Esophagus muscularis mucosa (tissue), 4 donors: Measurements from ENCODE around the gene RAMP3. TPM values are rescaled to one million over a fixed set of nuclear protein-coding genes. Genes with fewer than 3 reads are reported as not detected.

ENCODE experiments used
- DNase-seq: peaks from one replicate; pipeline ENCODE4 v3.0.0-alpha.2; 2017; ENCODE audit errors: extremely low spot score
- H3K27ac ChIP-seq, 4 donors: fragments of 200-600 bp; sonication (generic); replicated peaks in 1 of 4; 1 replicate in 3 of 4; 2 replicates in 1 of 4; pipeline ENCODE4 v1.5.1; 2016 to 2019; ENCODE audit warnings: mild to moderate bottlenecking in 1 of 4
- H3K27me3 ChIP-seq, 4 donors: fragments of 200-600 bp; sonication (generic); one replicate each; pipeline versions ENCODE4 v1.5.1 to v1.6.0; 2016 to 2019
- H3K36me3 ChIP-seq, 4 donors: fragments of 200-600 bp; sonication (generic); one replicate each; pipeline ENCODE4 v1.5.1; 2016 to 2019
- H3K4me1 ChIP-seq, 4 donors: fragments of 200-600 bp; sonication (generic); one replicate each; pipeline ENCODE4 v1.5.1; 2016 to 2019
- H3K4me3 ChIP-seq, 4 donors: fragments of 200-600 bp; sonication (generic); 1 replicate in 2 of 4; 2 replicates in 2 of 4; pipeline ENCODE4 v1.5.1; 2016 to 2019; ENCODE audit warnings: mild to moderate bottlenecking in 4 of 4, moderate library complexity in 1 of 4
- H3K9me3 ChIP-seq, 4 donors: fragments of 200-600 bp; sonication (generic); 1 replicate in 3 of 4; 2 replicates in 1 of 4; pipeline ENCODE4 v1.5.1; 2016 to 2019
- CTCF ChIP-seq, 3 experiments: fragments of 200-600 bp in 2 of 3; fragments of 450-650 bp in 1 of 3; sonication (generic) in 2 of 3; IDR thresholded peaks; one replicate each; pipeline ENCODE4 v1.5.1; 2017 to 2019; ENCODE audit warnings: antibody characterized with exemption in 3 of 3, mild to moderate bottlenecking in 2 of 3, moderate library complexity in 1 of 3
- EP300 ChIP-seq: sonication (generic); formaldehyde crosslinking; IDR thresholded peaks from one replicate; pipeline ENCODE4 v1.6.1; 2017; ENCODE audit warnings: antibody characterized with exemption
- POLR2A ChIP-seq: fragments of 450-650 bp; IDR thresholded peaks from one replicate; pipeline ENCODE4 v1.6.1; 2017; ENCODE audit warnings: antibody characterized with exemption, moderate library complexity, mild to moderate bottlenecking, low read depth
- POLR2AphosphoS5 ChIP-seq, 2 donors: sonication (generic); formaldehyde crosslinking; IDR thresholded peaks; one replicate each; pipeline ENCODE4 v1.6.1; 2017; ENCODE audit warnings: antibody characterized with exemption in 2 of 2
- WGBS: methylation state at CpG from one replicate; pipeline ENCODE4 v1.1.5; 2018; 5-methylcytosine and 5-hydroxymethylcytosine counted together
- intact Hi-C: fragments of 100-400 bp; cut with DNase I; formaldehyde crosslinking; loops from one replicate; pipeline ENCODE4 v1.15.1; 2023
- total RNA-seq, 4 donors: library from RNA; depleted of rRNA; stranded (reverse); fragments of >200 nt; gene quantifications; one replicate each; pipeline versions ENCODE4 v1.1.0 to v1.2.1, GENCODE V29; 2016

RAMP3 gene
- total RNA-seq, 4 donors from 2014 or later: 30.7 to 112 (median 77.2) TPM

- Histone ChIP-seq H3K4me1 (no peaks in the 10 kb centered on the region), H3K36me3 (no peaks in the 10 kb centered on the region), H3K27me3 (no peaks in the 10 kb centered on the region), H3K4me3 (no peak overlapping the region), H3K27ac (no peak overlapping the region), H3K9me3 (no peaks in the 10 kb centered on the region)
- intact Hi-C loops: no loop called here
- 78% methylated on average over 4 of the region's 4 CpGs for WGBS
- DNase-seq: no peak
- no peak for TF ChIP-seq CTCF (IDR thresholded peaks at IDR 0.05)
- no peak for TF ChIP-seq POLR2A
- TF ChIP-seq POLR2AphosphoS5 (IDR thresholded peaks at IDR 0.05): no peak
- TF ChIP-seq EP300: no peak
Measured at GRCh38 chr7:45131891-45132290, 25.7 kb upstream of the RAMP3 start.

- H3K27ac ChIP-seq: no peak overlapping the region
- 84% methylated on average over 7 of the region's 8 CpGs for WGBS
- TF ChIP-seq CTCF (IDR thresholded peaks at IDR 0.05) (no peak), EP300 (no peak), POLR2A (no peak), POLR2AphosphoS5 (IDR thresholded peaks at IDR 0.05) (no peak)
- H3K4me1 ChIP-seq: no peaks in the 10 kb centered on the region
- H3K27me3 ChIP-seq: no peaks in the 10 kb centered on the region
- no peak for DNase-seq
- H3K9me3 ChIP-seq: no peaks in the 10 kb centered on the region
- no peak overlapping the region for H3K4me3 ChIP-seq
- H3K36me3 ChIP-seq: no peaks in the 10 kb centered on the region
- intact Hi-C loops: no loop called here
Measured at GRCh38 chr7:45132708-45133320, 24.8 kb upstream of the RAMP3 start.

- intact Hi-C loops: no loop called here
- Histone ChIP-seq H3K9me3 (no peaks in the 10 kb centered on the region), H3K27me3 (no peaks in the 10 kb centered on the region), H3K4me1 (no peaks in the 10 kb centered on the region), H3K36me3 (no peaks in the 10 kb centered on the region), H3K4me3 (no peak overlapping the region), H3K27ac (no peak overlapping the region)
- TF ChIP-seq CTCF (IDR thresholded peaks at IDR 0.05) (no peak), POLR2A (no peak), POLR2AphosphoS5 (IDR thresholded peaks at IDR 0.05) (no peak), EP300 (no peak)
- DNase-seq: no peak
- 93% methylated on average over 3 of the region's 4 CpGs for WGBS
Measured at GRCh38 chr7:45133352-45133751, 24.2 kb upstream of the RAMP3 start.

GRCh38 chr7:45133877-45134276, 23.7 kb upstream of the RAMP3 start:
- TF ChIP-seq EP300 (no peak), POLR2A (no peak), CTCF (IDR thresholded peaks at IDR 0.05) (no peak), POLR2AphosphoS5 (IDR thresholded peaks at IDR 0.05) (no peak)
- no peak for DNase-seq
- 97% methylated on average over 6 of the region's 7 CpGs for WGBS

More at GRCh38 chr7:45133877-45134276, 23.7 kb upstream of the RAMP3 start:
- Histone ChIP-seq H3K9me3 (no peaks in the 10 kb centered on the region), H3K4me1 (no peaks in the 10 kb centered on the region), H3K27ac (no peak overlapping the region), H3K36me3 (no peaks in the 10 kb centered on the region), H3K27me3 (peaks cover 0 to under 1% (median 0%) of the 10 kb centered on the region in 4 donors), H3K4me3 (no peak overlapping the region)
- intact Hi-C loops: no loop called here
